Thoracic aorta endothelial cell (primary cell): ENCODE results near the gene ICAM1. TPM values are rescaled to one million over a fixed set of nuclear protein-coding genes. Genes with fewer than 3 reads are reported as not detected.

Source experiments
- small RNA-seq: library from RNA; depleted of rRNA; stranded (forward); fragments of <200 nt; gene quantifications from one replicate; pipeline ENCODE3, GENCODE V24; 2012
- total RNA-seq: library from RNA; depleted of rRNA; stranded (reverse); fragments of >200 nt; gene quantifications from 2 replicates; pipeline ENCODE4 v1.2.3, GENCODE V29; 2012

Gene ICAM1
- total RNA-seq, result 8.5 and 16.2 TPM in 2 replicates

DNA sequence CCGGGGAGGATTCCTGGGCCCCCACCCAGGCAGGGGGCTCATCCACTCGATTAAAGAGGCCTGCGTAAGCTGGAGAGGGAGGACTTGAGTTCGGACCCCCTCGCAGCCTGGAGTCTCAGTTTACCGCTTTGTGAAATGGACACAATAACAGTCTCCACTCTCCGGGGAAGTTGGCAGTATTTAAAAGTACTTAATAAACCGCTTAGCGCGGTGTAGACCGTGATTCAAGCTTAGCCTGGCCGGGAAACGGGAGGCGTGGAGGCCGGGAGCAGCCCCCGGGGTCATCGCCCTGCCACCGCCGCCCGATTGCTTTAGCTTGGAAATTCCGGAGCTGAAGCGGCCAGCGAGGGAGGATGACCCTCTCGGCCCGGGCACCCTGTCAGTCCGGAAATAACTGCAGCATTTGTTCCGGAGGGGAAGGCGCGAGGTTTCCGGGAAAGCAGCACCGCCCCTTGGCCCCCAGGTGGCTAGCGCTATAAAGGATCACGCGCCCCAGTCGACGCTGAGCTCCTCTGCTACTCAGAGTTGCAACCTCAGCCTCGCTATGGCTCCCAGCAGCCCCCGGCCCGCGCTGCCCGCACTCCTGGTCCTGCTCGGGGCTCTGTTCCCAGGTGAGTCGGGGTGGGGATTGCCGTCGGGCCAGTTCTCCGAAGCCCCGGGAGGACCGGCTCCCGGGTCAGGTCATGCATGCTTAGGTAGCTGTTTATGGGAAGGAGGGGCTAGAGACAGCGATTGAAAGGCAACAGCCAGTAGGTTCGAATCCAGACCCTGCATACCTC, at the start of gene ICAM1:
Gene ICAM1 (plus strand): TSS at position 505 of the 779 bp plus-strand sequence. CDS start 40 bp downstream, at position 545.

DNA sequence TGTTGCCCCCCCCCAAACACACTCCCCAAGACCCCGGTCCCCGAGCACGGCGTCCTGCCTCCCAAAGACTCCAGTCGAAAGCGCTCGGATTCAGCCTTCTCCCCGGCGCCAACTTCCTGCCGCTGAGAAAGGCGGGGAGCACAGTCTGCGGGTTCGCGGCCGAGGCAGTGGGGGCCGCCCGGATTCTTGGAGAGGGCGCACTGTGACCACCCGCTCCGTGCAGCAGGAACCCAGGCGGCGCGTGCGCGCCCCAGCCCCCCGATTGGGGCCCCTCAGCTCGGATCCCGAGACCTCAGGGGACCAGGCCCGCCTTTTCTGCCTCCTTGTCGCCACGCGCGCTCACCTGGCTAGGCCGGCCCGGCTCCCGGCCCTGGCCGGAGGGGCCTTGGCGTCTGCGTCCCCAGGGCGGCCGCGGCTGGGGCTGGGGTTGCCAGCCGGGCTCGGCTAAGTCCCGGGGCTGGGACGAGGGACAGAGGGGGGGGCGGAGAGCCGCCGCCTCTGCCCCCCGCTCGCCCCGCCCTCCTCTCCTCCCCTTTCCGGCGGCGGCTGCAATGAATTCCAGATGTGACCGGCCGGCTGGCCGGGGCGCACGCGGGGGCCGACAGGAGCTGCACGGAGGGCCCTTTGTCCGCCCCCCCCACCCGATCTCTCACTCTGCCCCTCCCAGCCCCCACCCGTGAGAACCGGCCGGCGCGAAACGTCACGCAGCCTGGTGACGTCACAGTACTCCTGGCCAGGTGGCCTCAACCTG, 39.9 kb upstream of the ICAM1 start, which contains the start of gene S1PR2:
Gene S1PR2 (minus strand): TSS at position 471 of the 751 bp plus-strand sequence. CDS start 6,426 bp downstream, outside the sequence.

GRCh38 chr19:10251792-10252694, 18.9 kb upstream of the ICAM1 start, which contains the start of gene MRPL4:
MRPL4 (plus strand) TSS chr19:10252214; CDS start chr19:10252254, 40 bp downstream.

DNA sequence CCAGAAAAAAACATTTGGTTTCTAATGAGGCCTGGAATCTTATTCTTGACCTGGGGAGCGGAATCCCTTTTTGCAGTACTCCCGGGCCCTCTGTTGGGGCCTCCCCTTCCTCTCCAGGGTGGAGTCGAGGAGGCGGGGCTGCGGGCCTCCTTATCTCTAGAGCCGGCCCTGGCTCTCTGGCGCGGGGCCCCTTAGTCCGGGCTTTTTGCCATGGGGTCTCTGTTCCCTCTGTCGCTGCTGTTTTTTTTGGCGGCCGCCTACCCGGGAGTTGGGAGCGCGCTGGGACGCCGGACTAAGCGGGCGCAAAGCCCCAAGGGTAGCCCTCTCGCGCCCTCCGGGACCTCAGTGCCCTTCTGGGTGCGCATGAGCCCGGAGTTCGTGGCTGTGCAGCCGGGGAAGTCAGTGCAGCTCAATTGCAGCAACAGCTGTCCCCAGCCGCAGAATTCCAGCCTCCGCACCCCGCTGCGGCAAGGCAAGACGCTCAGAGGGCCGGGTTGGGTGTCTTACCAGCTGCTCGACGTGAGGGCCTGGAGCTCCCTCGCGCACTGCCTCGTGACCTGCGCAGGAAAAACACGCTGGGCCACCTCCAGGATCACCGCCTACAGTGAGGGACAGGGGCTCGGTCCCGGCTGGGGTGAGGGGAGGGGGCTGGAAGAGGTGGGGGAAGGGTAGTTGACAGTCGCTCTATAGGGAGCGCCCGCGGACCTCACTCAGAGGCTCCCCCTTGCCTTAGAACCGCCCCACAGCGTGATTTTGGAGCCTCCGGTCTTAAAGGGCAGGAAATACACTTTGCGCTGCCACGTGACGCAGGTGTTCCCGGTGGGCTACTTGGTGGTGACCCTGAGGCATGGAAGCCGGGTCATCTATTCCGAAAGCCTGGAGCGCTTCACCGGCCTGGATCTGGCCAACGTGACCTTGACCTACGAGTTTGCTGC, 16.1 kb downstream of the ICAM1 start, which contains the start of gene ICAM4:
Gene ICAM4 (plus strand): TSS at position 153 of the 935 bp plus-strand sequence. CDS start 58 bp downstream, at position 211.

GRCh38 chr19:10289836-10290356, 19.0 kb downstream of the ICAM1 start, which contains the start of gene ICAM5:
ICAM5 (plus strand) TSS chr19:10289952; CDS start chr19:10290044, 92 bp downstream.

GRCh38 chr19:10309423-10309822, 38.5 kb downstream of the ICAM1 start, which contains the start of gene ZGLP1:
ZGLP1 (minus strand) TSS chr19:10309815.

GRCh38 chr19:10315335-10316214, 44.7 kb downstream of the ICAM1 start, which contains the start of gene FDX2:
FDX2 (minus strand) TSS chr19:10316015; CDS start chr19:10315996, 19 bp downstream.

DNA sequence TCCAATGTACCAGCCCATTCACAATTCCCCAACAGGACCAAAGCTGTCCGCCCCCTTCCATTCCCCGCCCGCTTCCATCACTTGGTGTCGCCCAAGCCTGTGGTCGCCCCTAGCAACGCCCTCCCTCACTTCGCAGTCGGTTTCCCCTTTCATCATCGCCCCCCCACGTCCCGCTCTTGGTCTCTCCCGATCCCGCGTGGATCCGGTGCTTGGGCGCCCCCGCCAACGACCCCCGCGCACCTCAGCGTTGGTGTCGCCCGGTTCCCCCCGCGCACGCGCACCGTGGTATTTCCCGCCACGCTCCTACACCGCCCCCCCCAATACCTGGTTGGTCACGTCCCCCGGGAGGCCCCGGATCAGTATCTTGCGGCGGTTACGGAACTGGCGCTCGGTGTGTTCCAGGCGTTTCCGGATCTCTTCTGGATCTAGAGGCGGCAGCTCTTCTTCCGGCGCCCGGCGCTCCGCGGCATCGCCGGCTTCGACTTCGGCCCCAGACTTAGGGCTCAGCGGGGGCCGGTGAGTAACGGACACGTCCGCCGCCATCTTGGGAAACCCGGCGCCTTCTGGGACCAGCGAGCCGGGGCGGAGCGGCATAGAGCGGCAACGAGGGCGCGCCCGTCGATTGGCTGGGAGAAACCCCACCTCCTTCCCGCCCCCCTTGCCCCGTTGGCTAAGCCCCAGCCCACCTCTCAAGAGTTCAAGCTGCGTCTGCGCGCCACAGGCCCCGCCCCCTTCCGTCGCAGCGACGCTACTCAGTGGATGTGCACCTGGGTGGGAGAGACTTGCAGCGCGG, 62.2 kb downstream of the ICAM1 start, which contains the start of gene RAVER1:
Gene RAVER1 (minus strand): TSS at position 565 of the 793 bp plus-strand sequence. CDS start 22 bp downstream, at position 543.

Small RNAs within 50 kb of the gene (small RNA-seq; reads per million reads assigned to genes)
- not detected for gene AC011511.1
- gene AC011511.4, result not detected
- gene MIR4322, result not detected

Other genes starting within 250 kb of the ICAM1 start
- gene SHFL, start 184.8 kb upstream of the ICAM1 start, total RNA-seq, result 15.4 and 15.6 TPM in 2 replicates
- gene ANGPTL6, start 168.4 kb upstream of the ICAM1 start, total RNA-seq, result 0.13 TPM in 1 of 2 replicates, not detected in the other
- 25.0 and 31.6 TPM in 2 replicates for gene PPAN, start 164.8 kb upstream of the ICAM1 start, total RNA-seq
- gene P2RY11, start 159.4 kb upstream of the ICAM1 start, total RNA-seq, result 1.7 and 2.3 TPM in 2 replicates
- 184 and 204 TPM in 2 replicates for gene EIF3G, start 151.2 kb upstream of the ICAM1 start, total RNA-seq
- 107 and 119 TPM in 2 replicates for gene DNMT1, start 76.2 kb upstream of the ICAM1 start, total RNA-seq
- gene S1PR2, start 39.8 kb upstream of the ICAM1 start, total RNA-seq, result 0.53 and 0.65 TPM in 2 replicates
- gene MRPL4, start 18.9 kb upstream of the ICAM1 start, total RNA-seq, result 48.1 and 61.8 TPM in 2 replicates
- 0.29 and 0.40 TPM in 2 replicates for gene ICAM4, start 15.8 kb downstream of the ICAM1 start, total RNA-seq
- gene ICAM5, start 18.8 kb downstream of the ICAM1 start, total RNA-seq, result 0.29 TPM in 1 of 2 replicates, not detected in the other
- 0.27 and 0.79 TPM in 2 replicates for gene ZGLP1, start 38.7 kb downstream of the ICAM1 start, total RNA-seq
- 14.3 and 18.0 TPM in 2 replicates for gene FDX2, start 44.9 kb downstream of the ICAM1 start, total RNA-seq
- gene RAVER1, start 62.4 kb downstream of the ICAM1 start, total RNA-seq, result 13.8 and 21.3 TPM in 2 replicates
- gene ICAM3, start 68.5 kb downstream of the ICAM1 start, total RNA-seq, result 5.1 and 7.8 TPM in 2 replicates
- gene TYK2, start 109.5 kb downstream of the ICAM1 start, total RNA-seq, result 76.1 and 76.9 TPM in 2 replicates
- 237 and 265 TPM in 2 replicates for gene CDC37, start 132.4 kb downstream of the ICAM1 start, total RNA-seq
- gene PDE4A, start 149.4 kb downstream of the ICAM1 start, total RNA-seq, result 3.9 and 5.7 TPM in 2 replicates
- gene KEAP1, start 232.2 kb downstream of the ICAM1 start, total RNA-seq, result 59.3 and 65.0 TPM in 2 replicates
- gene S1PR5, start 246.3 kb downstream of the ICAM1 start, total RNA-seq, result not detected in 2 replicates